K562 (cell line): ENCODE measurements around the gene MYO18B. TPM values are rescaled to one million over a fixed set of nuclear protein-coding genes. Genes with fewer than 3 reads are reported as not detected.
A peak's percentile ranks its signal among the peaks of the same experiment; 100 is the strongest.

Experiments
- ATAC-seq: fragments of 200-7000 bp; cut with Tn5 transposase; 3 replicates; pipeline ENCODE4 v1.9.1; 2020; ENCODE audit warnings: moderate library complexity
- BruUV-seq: library from RNA; stranded (reverse); fragments of 400-500 nt; replicated peaks from 2 replicates; lab custom pipeline; 2021; lab: Mats Ljungman, UMichigan
- CTCF ChIA-PET: fragments of 300-600 bp; formaldehyde crosslinking; extraction: SDS; loops from one replicate; lab custom pipeline; 2021; ENCODE audit warnings: low intra/inter-chr PET ratio; lab: Yijun Ruan, JAX
- POLR2A ChIA-PET: fragments of 300-600, 350-650 bp; sonication (Branson Sonifier 250); formaldehyde crosslinking; extraction: SDS; loops from one replicate; lab custom pipeline; 2021; ENCODE audit warnings: antibody characterized with exemption, inconsistent platforms; lab: Yijun Ruan, JAX
- DNase-seq, 4 experiments: peaks; one replicate each; pipeline versions ENCODE4 v3.0.0 to v3.0.0-alpha.2; 2011 to 2018; ENCODE audit warnings: low spot score in 3 of 4, mixed read lengths in 3 of 4; ENCODE audit errors: extremely low read depth in 1 of 4
- FAIRE-seq: peaks from 2 replicates; lab custom pipeline; 2011; peaks lifted over from hg19 to GRCh38; lab: Jason Lieb, UNC
- H2AFZ ChIP-seq: 2 replicates; pipeline ENCODE4 v1.6.0; 2011; ENCODE audit warnings: low read depth, low read length, control low read depth, inconsistent platforms
- H3K27ac ChIP-seq: fragments of 200-600 bp; 3 replicates; pipeline ENCODE4 v1.8.0; 2011; ENCODE audit warnings: low read depth, mild to moderate bottlenecking, control low read depth, inconsistent platforms, low read length, moderate library complexity, mixed read lengths; ENCODE audit errors: extremely low read depth
- H3K27me3 ChIP-seq, 2 experiments: fragments of 300-600 bp in 1 of 2; 2 replicates in 1 of 2; 3 replicates in 1 of 2; pipeline versions ENCODE4 v1.6.0 to v1.8.0; 2011; ENCODE audit warnings: inconsistent platforms in 2 of 2, low read length in 2 of 2, mild to moderate bottlenecking in 1 of 2, mixed read lengths in 1 of 2, moderate library complexity in 1 of 2; ENCODE audit not compliant: control insufficient read depth in 2 of 2, insufficient read depth in 2 of 2
- H3K36me3 ChIP-seq: fragments of 300-600 bp; 3 replicates; pipeline ENCODE4 v1.8.0; 2011; ENCODE audit warnings: mild to moderate bottlenecking, low read length, inconsistent platforms; ENCODE audit not compliant: control insufficient read depth, insufficient read depth
- H3K4me1 ChIP-seq, 2 experiments: fragments of 200-600 bp in 1 of 2; replicated peaks in 1 of 2; 2 replicates in 1 of 2; 3 replicates in 1 of 2; pipeline versions ENCODE4 v1.5.1 to v1.8.0; 2011; ENCODE audit warnings: inconsistent platforms in 2 of 2, low read length in 2 of 2, mild to moderate bottlenecking in 1 of 2, mixed read lengths in 1 of 2, moderate library complexity in 1 of 2; ENCODE audit not compliant: control insufficient read depth in 2 of 2, insufficient read depth in 2 of 2
- H3K4me2 ChIP-seq: 2 replicates; pipeline ENCODE4 v1.6.1; 2011; ENCODE audit warnings: low read length, control low read depth, inconsistent platforms, mixed read lengths; ENCODE audit not compliant: insufficient read depth
- H3K4me3 ChIP-seq: fragments of 200-600 bp; sonication (generic), shearing (Covaris generic); 2 replicates; pipeline ENCODE4 v1.5.1; 2016; ENCODE audit warnings: control low read depth, inconsistent platforms
- H3K79me2 ChIP-seq: fragments of 200-600 bp; 3 replicates; pipeline ENCODE4 v1.8.0; 2011; ENCODE audit warnings: low read length, inconsistent platforms; ENCODE audit not compliant: control insufficient read depth, insufficient read depth
- H3K9ac ChIP-seq, 2 experiments: 2 replicates each; pipeline versions ENCODE4 v1.6.0 to v1.6.1; 2011; ENCODE audit warnings: low read depth in 2 of 2, low read length in 2 of 2, control low read depth in 1 of 2, inconsistent platforms in 1 of 2, mild to moderate bottlenecking in 1 of 2, mixed read lengths in 1 of 2; ENCODE audit not compliant: insufficient read depth in 1 of 2
- H3K9me1 ChIP-seq: one replicate; pipeline ENCODE4 v1.6.0; 2011; ENCODE audit warnings: inconsistent platforms, mild to moderate bottlenecking, low read length, moderate library complexity; ENCODE audit not compliant: control insufficient read depth, insufficient read depth
- H3K9me3 ChIP-seq: replicated peaks from 2 replicates; pipeline ENCODE4 v1.5.1; 2011; ENCODE audit warnings: low read depth, low read length, inconsistent platforms; ENCODE audit not compliant: control insufficient read depth, insufficient read depth
- H4K20me1 ChIP-seq: replicated peaks from 2 replicates; pipeline ENCODE4 v1.6.1; 2011; ENCODE audit warnings: low read length, inconsistent platforms, mixed read lengths; ENCODE audit not compliant: control insufficient read depth, insufficient read depth
- ELF4 ChIP-seq: fragments of 450-650 bp; formaldehyde crosslinking; IDR thresholded peaks from 2 replicates; pipeline ENCODE4 v1.4.0; 2022; ENCODE audit warnings: missing genetic modification characterization
- HMGXB4 ChIP-seq: sonication (generic); formaldehyde crosslinking; IDR thresholded peaks from 2 replicates; pipeline ENCODE4 v1.8.1; 2023; ENCODE audit warnings: mild to moderate bottlenecking, missing genetic modification reagents
- IRF9 ChIP-seq: fragments of 450-650 bp; IDR thresholded peaks from 2 replicates; pipeline ENCODE4 v1.6.1; 2016; ENCODE audit warnings: missing biosample characterization, missing genetic modification characterization
- MYBL2 ChIP-seq, 2 experiments: fragments of 450-650 bp in 1 of 2; sonication (generic) in 1 of 2; formaldehyde crosslinking in 1 of 2; IDR thresholded peaks; 2 replicates each; pipeline versions ENCODE4 v1.6.1 to v1.8.1; 2017 to 2022; ENCODE audit warnings: borderline replicate concordance in 1 of 2, inconsistent platforms in 1 of 2, low read depth in 1 of 2, mild to moderate bottlenecking in 1 of 2, missing genetic modification reagents in 1 of 2, moderate library complexity in 1 of 2
- RBM25 ChIP-seq: fragments of 200-400 bp; formaldehyde crosslinking; IDR thresholded peaks from 2 replicates; pipeline ENCODE4 v1.6.1; 2018; ENCODE audit warnings: low read length, low read depth, moderate library complexity; ENCODE audit not compliant: severe bottlenecking
- RREB1 ChIP-seq: fragments of 250-450 bp; sonication (Bioruptor Pico); IDR thresholded peaks from 2 replicates; pipeline ENCODE4 v1.4.0; 2020
- TEAD2 ChIP-seq: fragments of 450-650 bp; IDR thresholded peaks from 2 replicates; pipeline ENCODE4 v1.6.1; 2016; ENCODE audit warnings: missing genetic modification characterization, control low read depth, missing compliant biosample characterization
- WHSC1 ChIP-seq: IDR thresholded peaks from one replicate; pipeline ENCODE4 v1.6.1; 2012; ENCODE audit warnings: low read length, control low read depth, inconsistent platforms
- ZFP36 ChIP-seq: fragments of 150-350 bp; IDR thresholded peaks from 2 replicates; pipeline ENCODE4 v1.6.1; 2018; ENCODE audit warnings: low read length, low read depth; ENCODE audit not compliant: partially characterized antibody
- WGBS: fragments of 100-300 bp; shearing (Covaris generic); methylation state at CpG from one replicate; pipeline ENCODE4 v1.1.6; 2016; ENCODE audit warnings: low coverage, mixed read lengths; ENCODE audit not compliant: insufficient coverage; ENCODE audit errors: missing lambda C conversion rate; 5-methylcytosine and 5-hydroxymethylcytosine counted together
- in situ Hi-C: fragments of 300-500 bp; cut with MboI; formaldehyde crosslinking; loops from 4 replicates; pipeline ENCODE4 v1.15.0; 2018; ENCODE audit warnings: inconsistent platforms, mixed read lengths
- intact Hi-C: fragments of 100-400 bp; cut with micrococcal nuclease; formaldehyde crosslinking; loops from 2 replicates; pipeline ENCODE4 v1.14.2; 2022
- polyA plus RNA-seq, 8 experiments: library from polyadenylated mRNA; depleted of rRNA in 4 of 8; stranded (reverse) in 5 of 8; unstranded in 3 of 8; fragments of >200 nt; fragmentation: Nextera tagmentation in 2 of 8; fragmentation: Illumina TruSeq in 1 of 8; extraction: Ambion mirVana in 2 of 8; extraction: Trizol in 1 of 8; gene quantifications; 2 replicates each; pipeline versions ENCODE4 v1.2.1 to v1.2.3, GENCODE V29; 2011 to 2014; ENCODE audit warnings: inconsistent platforms in 1 of 8, missing spikeins in 1 of 8
- total RNA-seq, 7 experiments: library from RNA; depleted of rRNA in 6 of 7; stranded (reverse); fragments of >200 nt in 6 of 7; fragmentation: Illumina TruSeq in 2 of 7; extraction: Trizol in 2 of 7; gene quantifications; 2 replicates each; pipeline versions ENCODE4 v1.2.1 to v1.2.3, GENCODE V29; 2011 to 2021; ENCODE audit warnings: low replicate concordance in 1 of 7

The MYO18B gene
- total and polyA plus RNA-seq, 9 of the 15 experiments (the other 6 are each of a cell fraction or from before 2014, with no cell fraction given): 0.06 to 7.0 (median 4.3) TPM

- TF ChIP-seq HMGXB4 (CRISPR knock-in tag): no peak
Observed at GRCh38 chr22:26019596-26019995, 277.6 kb downstream of the MYO18B start (continued).

GRCh38 chr22:26021516-26021915 lies 279.5 kb downstream of the MYO18B start:
- POLR2A ChIA-PET: interaction anchor here (1.0 kb wide), 1 partner anchor 14 kb away, joined by 3 read pairs; no protein-coding TSS in a partner anchor
- intact Hi-C loops: no loop called here
- DNase-seq (no peak), ATAC-seq (no peak), FAIRE-seq (no peak)
- H3K9me1 ChIP-seq: no peaks in the 10 kb centered on the region
- H3K79me2 ChIP-seq: no peaks in the 10 kb centered on the region
- no peaks in the 10 kb centered on the region for H4K20me1 ChIP-seq
- in situ Hi-C loops: no loop called here
- TF ChIP-seq ZFP36 (peak; percentile 22), ELF4 (CRISPR knock-in tag) (no peak), MYBL2 (IDR thresholded peaks at IDR 0.05; ENCODE audit: low read depth) (no peak), MYBL2 (CRISPR knock-in tag; IDR thresholded peaks at IDR 0.05; ENCODE audit: borderline replicate concordance) (no peak), IRF9 (tag) (no peak), RBM25 (peak; percentile 36), TEAD2 (tag) (no peak), WHSC1 (no peak), RREB1 (CRISPR knock-in tag) (no peak)
- WGBS: 60% methylated on average over 2 of the region's 2 CpGs
- H3K4me3 ChIP-seq: no peak overlapping the region
- H3K4me2 ChIP-seq: no peak overlapping the region
- no TSS peak for BruUV-seq
- no peaks in the 10 kb centered on the region for H3K27me3 ChIP-seq
- no peak overlapping the region for H3K27ac ChIP-seq
- CTCF ChIA-PET: no interaction called here
- no peak overlapping the region for H2AFZ ChIP-seq
- no peak overlapping the region for H3K9ac ChIP-seq
- H3K9me3 ChIP-seq: no peaks in the 10 kb centered on the region
- H3K4me1 ChIP-seq: no peaks in the 10 kb centered on the region
- H3K36me3 ChIP-seq: no peaks in the 10 kb centered on the region; the same call in 2 of the 3 replicates
